Right cardiac atrium (tissue), 5 donors: Measurements from ENCODE around the gene ADRA2B. TPM values are rescaled to one million over a fixed set of nuclear protein-coding genes. Genes with fewer than 3 reads are reported as not detected.

Experiments
- ATAC-seq, 2 donors: fragments of 200-7000 bp; cut with Tn5 transposase; one replicate each; pipeline versions ENCODE4 v1.8.0 to v1.9.1; 2020; ENCODE audit warnings: moderate library complexity in 2 of 2, mild to moderate bottlenecking in 1 of 2
- DNase-seq, 3 donors: peaks; one replicate each; pipeline ENCODE4 v3.0.0-alpha.2; 2020
- H3K27ac ChIP-seq: one replicate; pipeline ENCODE4 v1.5.1; 2013; ENCODE audit warnings: mild to moderate bottlenecking, low read length, control low read depth, moderate library complexity
- H3K27me3 ChIP-seq: one replicate; pipeline ENCODE4 v1.6.1; 2013; ENCODE audit not compliant: control insufficient read depth, insufficient read depth
- H3K4me1 ChIP-seq: one replicate; pipeline ENCODE4 v1.6.1; 2013; ENCODE audit warnings: low read length; ENCODE audit not compliant: control insufficient read depth, insufficient read depth
- H3K4me3 ChIP-seq: one replicate; pipeline ENCODE4 v1.5.1; 2013; ENCODE audit warnings: low read length, control low read depth
- H3K9me3 ChIP-seq: one replicate; pipeline ENCODE4 v1.6.1; 2013; ENCODE audit warnings: low read length; ENCODE audit not compliant: control insufficient read depth
- WGBS: extraction: QIAGEN DNeasy Blood & Tissue Kit; methylation state at CpG from one replicate; pipeline ENCODE4 v1.1.7; 2013; 5-methylcytosine and 5-hydroxymethylcytosine counted together
- intact Hi-C, 4 donors: fragments of 100-400 bp; cut with DNase I; formaldehyde crosslinking; loops; one replicate each; pipeline versions ENCODE4 v1.11.0 to v1.14.0; 2022 to 2023
- polyA plus RNA-seq: library from polyadenylated mRNA; stranded (reverse); fragments of 200-250 nt; gene quantifications from one replicate; pipeline ENCODE4 v1.2.3, GENCODE V29; 2013
- total RNA-seq, 4 donors: library from RNA; stranded (reverse); fragmentation: NEBNext Ultra II Directional; extraction: Animal tissue kit (Norgen Biotek cat#: 25700); gene quantifications; one replicate each; pipeline ENCODE4 v1.2.1, GENCODE V29; 2021
- donor health status: healthy with polysubstance abuse.
- donor health status: DM: no; HTN: yes; CAD: no.
- donor health status: DM: no; HTN: no; CAD: no.
- donor health status: DM: no; HTN: yes; CAD: no; lungs with severe emphysema.
- donor health status: DM: yes; HTN: yes; CAD: no.

The ADRA2B gene
- total and polyA plus RNA-seq, 5 donors = 0.11 to 2.2 (median 0.88) TPM

GRCh38 chr2:96148410-96149217 is 32.2 kb upstream of the ADRA2B start:
- Histone ChIP-seq H3K4me3 (no peak overlapping the region), H3K27me3 (no peaks in the 10 kb centered on the region), H3K9me3 (no peaks in the 10 kb centered on the region), H3K4me1 (no peaks in the 10 kb centered on the region), H3K27ac (no peak overlapping the region)
- WGBS = 47% methylated on average over 29 of the region's 29 CpGs
- intact Hi-C loops = loop anchor here in 2 of 4 donors (10.0 kb wide), 1 partner anchor 116 kb away; the partner anchor contains the start of genes CIAO1 (in 2 of the 2) and TMEM127 (in 2 of the 2)
- DNase-seq = peak; percentile 81 to 88 (median 85)
- ATAC-seq = peak; percentile 41 to 79

GRCh38 chr2:96147593-96148201 is 31.3 kb upstream of the ADRA2B start:
- Histone ChIP-seq H3K27ac (no peak overlapping the region), H3K4me3 (no peak overlapping the region), H3K27me3 (no peaks in the 10 kb centered on the region), H3K4me1 (no peaks in the 10 kb centered on the region), H3K9me3 (no peaks in the 10 kb centered on the region)
- WGBS = 70% methylated on average over 9 of the region's 9 CpGs
- intact Hi-C loops = loop anchor here in 2 of 4 donors (10.0 kb wide), 1 partner anchor 117 kb away; the partner anchor contains the start of genes CIAO1 (in 2 of the 2) and TMEM127 (in 2 of the 2)
- no peak for ATAC-seq
- no peak for DNase-seq

- H3K27me3 ChIP-seq = no peaks in the 10 kb centered on the region
- H3K27ac ChIP-seq = no peak overlapping the region
- no peaks in the 10 kb centered on the region for H3K4me1 ChIP-seq
- 71% methylated on average over 9 of the region's 9 CpGs for WGBS
- no peaks in the 10 kb centered on the region for H3K9me3 ChIP-seq
- no peak for DNase-seq
- ATAC-seq = no peak
- intact Hi-C loops = loop anchor here in 2 of 4 donors (10.0 kb wide), 1 partner anchor 118 kb away; the partner anchor contains the start of genes CIAO1 (in 2 of the 2) and TMEM127 (in 2 of the 2)
- no peak overlapping the region for H3K4me3 ChIP-seq
Measured at GRCh38 chr2:96146881-96147592, 30.7 kb upstream of the ADRA2B start.

DNA sequence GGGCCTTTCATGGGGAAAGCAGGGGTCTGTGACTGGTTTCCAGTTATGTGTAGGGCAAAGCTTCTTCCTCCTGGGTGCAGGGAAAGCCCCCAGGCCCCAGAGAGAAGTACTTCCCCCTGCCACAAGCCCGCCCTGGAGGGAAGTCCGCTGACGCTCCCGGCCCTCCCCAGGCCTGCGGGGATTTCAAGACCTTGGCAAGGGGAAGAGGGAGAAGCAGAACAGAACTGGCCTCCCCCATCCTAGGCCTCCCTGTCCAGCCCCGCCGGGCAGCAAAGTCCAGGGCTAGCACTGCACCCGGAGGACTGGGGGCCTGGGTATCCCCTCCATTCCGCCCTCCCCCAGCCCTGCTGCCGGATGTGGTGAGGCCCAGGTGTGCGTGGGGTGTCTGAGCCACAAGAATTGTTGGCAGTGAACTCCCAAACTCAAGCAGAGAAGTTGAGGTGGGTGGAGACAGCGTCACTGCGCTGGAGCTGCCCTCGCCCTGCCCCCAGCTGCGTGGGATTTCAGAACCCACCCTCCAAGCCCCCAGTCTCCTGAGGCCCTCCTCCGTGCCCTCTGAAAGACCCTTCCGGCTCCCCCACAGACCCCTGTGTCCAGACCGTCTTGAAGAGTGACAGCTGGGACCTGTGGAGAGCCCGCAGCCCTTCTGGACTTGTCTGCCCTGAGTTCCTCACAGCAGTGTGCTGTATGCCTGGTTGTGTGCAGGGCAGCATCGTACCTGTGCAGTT is 29.9 kb upstream of the ADRA2B start:
- WGBS = 63% methylated on average over 20 of the region's 20 CpGs
- no peak overlapping the region for H3K4me3 ChIP-seq
- H3K27ac ChIP-seq = no peak overlapping the region
- H3K9me3 ChIP-seq = no peaks in the 10 kb centered on the region
- DNase-seq (peak; percentile 57 to 84 (median 81)), ATAC-seq (peak; percentile 8 to 13)
- intact Hi-C loops = loop anchor here in 2 of 4 donors (10.0 kb wide), 1 partner anchor 118 kb away; the partner anchor contains the start of genes CIAO1 (in 2 of the 2) and TMEM127 (in 2 of the 2)
- H3K27me3 ChIP-seq = no peaks in the 10 kb centered on the region
- H3K4me1 ChIP-seq = no peaks in the 10 kb centered on the region

GRCh38 chr2:96145848-96146152 is 29.4 kb upstream of the ADRA2B start:
- whole genome bisulfite sequencing = 51% methylated on average over 3 of the region's 3 CpGs
- H3K27ac ChIP-seq = no peak overlapping the region
- no peaks in the 10 kb centered on the region for H3K27me3 ChIP-seq
- H3K4me1 ChIP-seq = no peaks in the 10 kb centered on the region
- intact Hi-C loops = loop anchor here in 2 of 4 donors (10.0 kb wide), 1 partner anchor 119 kb away; the partner anchor contains the start of genes CIAO1 (in 2 of the 2) and TMEM127 (in 2 of the 2)
- ATAC-seq (no peak), DNase-seq (no peak)
- no peaks in the 10 kb centered on the region for H3K9me3 ChIP-seq
- no peak overlapping the region for H3K4me3 ChIP-seq

DNA sequence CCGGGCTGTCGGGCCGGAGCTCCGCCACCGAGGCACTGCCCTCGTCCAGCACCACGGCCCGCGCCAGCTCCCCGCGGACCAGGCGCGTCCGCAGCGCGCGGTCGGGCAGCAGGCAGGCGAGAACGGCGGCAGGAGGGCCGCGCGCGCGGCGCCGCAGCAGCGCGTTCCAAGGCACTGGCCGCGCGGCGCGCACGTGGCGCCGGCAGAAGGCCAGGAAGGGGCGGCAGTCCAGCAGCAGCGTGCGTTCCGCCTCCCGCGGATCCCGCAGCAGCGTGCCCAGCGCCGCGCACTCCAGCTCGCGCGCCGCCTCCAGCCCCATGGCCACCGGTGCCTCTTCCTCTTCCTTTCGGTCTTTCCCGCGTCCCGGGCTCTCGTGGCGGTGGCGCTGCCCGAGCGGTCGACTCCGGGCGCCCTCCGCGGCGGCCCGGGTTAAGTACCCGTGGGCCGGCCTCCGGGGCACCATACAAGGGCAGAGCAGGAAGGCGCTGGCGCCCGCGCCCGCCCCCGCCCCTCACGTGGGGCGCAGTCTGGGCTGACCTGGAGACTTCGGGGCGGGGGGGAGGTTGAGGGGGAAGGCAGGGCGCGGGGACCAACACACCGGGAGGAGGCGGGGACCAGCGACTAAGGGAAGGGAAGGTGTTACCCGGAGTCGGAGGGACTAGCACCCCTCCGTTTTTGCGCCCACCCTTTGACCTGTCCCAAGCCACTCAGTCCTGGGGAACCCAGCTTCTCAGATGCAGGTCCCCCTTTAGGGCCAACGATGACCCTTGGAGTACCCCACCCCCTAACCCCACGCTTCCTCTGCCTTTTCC is 28.9 kb upstream of the ADRA2B start, which contains the start of gene DUSP2:
Gene DUSP2, minus strand, starts transcription at position 405 of the 812 bp plus-strand sequence. Its CDS starts 86 bp downstream, at position 319.
- Histone ChIP-seq H3K9me3 (no peaks in the 10 kb centered on the region), H3K4me1 (no peaks in the 10 kb centered on the region), H3K27ac (no peak within 1 kb of the TSS), H3K27me3 (no peaks in the 10 kb centered on the region), H3K4me3 (peak within 1 kb of the TSS; percentile 46)
- intact Hi-C loops = loop anchor here in 2 of 4 donors (10.0 kb wide), 1 partner anchor 120 kb away; the partner anchor contains the start of genes CIAO1 (in 2 of the 2) and TMEM127 (in 2 of the 2)
- DNase-seq = peak; percentile 74 to 91 (median 90)
- WGBS = 3% methylated on average over 94 of the region's 94 CpGs
- peak; percentile 84 to 85 for ATAC-seq

GRCh38 chr2:96144481-96145035 is 28.2 kb upstream of the ADRA2B start:
- Histone ChIP-seq H3K9me3 (no peaks in the 10 kb centered on the region), H3K27ac (no peak overlapping the region), H3K4me1 (no peaks in the 10 kb centered on the region), H3K27me3 (no peaks in the 10 kb centered on the region), H3K4me3 (peak overlapping the region; percentile 46)
- no peak for ATAC-seq
- WGBS = 10% methylated on average over 35 of the region's 35 CpGs
- DNase-seq = no peak
- intact Hi-C loops = loop anchor here in 2 of 4 donors (10.0 kb wide), 1 partner anchor 120 kb away; the partner anchor contains the start of genes CIAO1 (in 2 of the 2) and TMEM127 (in 2 of the 2)

DNA sequence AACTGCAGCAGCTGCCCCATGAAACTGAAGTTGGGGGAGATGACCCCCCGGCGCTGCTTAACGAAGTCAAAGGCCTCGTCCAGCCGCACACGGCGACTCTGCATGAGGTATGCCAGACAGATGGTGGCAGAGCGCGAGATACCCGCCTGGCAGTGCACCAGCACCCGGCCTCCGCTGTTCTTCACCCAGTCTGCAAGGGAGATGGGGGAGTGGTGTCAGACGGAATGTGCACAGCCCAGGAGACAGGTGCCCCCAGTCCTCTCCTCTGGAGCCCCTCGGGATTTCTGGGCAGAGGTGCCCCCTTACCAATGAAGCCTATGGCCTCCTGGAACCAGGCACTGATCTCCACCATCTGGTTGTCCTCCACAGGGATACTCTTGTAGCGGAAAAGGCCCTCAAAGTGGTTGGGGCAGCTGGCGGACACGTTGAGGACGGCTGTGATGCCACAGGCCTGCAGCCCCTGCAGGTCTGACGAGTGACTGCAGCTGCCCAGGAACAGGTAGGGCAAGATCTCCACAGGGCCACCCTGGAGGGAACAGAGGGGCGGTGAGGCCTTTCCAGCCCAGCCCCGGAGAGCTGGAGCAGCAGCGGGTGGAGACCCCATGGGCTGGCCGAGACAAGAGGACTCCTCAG is 27.6 kb upstream of the ADRA2B start:
- Histone ChIP-seq H3K4me1 (no peaks in the 10 kb centered on the region), H3K9me3 (no peaks in the 10 kb centered on the region), H3K27ac (no peak overlapping the region), H3K4me3 (no peak overlapping the region), H3K27me3 (no peaks in the 10 kb centered on the region)
- no peak for ATAC-seq
- WGBS = 92% methylated on average over 23 of the region's 23 CpGs
- intact Hi-C loops = loop anchor here in 2 of 4 donors (10.0 kb wide), 1 partner anchor 121 kb away; the partner anchor contains the start of genes CIAO1 (in 2 of the 2) and TMEM127 (in 2 of the 2)
- DNase-seq = no peak
